Kidney capillary endothelial cell (primary cell): ENCODE data around the gene CDH13.

Experiments
- DNase-seq: peaks from one replicate; pipeline ENCODE4 v3.0.0-alpha.2; 2018; ENCODE audit warnings: low spot score

Gene CDH13

DNA sequence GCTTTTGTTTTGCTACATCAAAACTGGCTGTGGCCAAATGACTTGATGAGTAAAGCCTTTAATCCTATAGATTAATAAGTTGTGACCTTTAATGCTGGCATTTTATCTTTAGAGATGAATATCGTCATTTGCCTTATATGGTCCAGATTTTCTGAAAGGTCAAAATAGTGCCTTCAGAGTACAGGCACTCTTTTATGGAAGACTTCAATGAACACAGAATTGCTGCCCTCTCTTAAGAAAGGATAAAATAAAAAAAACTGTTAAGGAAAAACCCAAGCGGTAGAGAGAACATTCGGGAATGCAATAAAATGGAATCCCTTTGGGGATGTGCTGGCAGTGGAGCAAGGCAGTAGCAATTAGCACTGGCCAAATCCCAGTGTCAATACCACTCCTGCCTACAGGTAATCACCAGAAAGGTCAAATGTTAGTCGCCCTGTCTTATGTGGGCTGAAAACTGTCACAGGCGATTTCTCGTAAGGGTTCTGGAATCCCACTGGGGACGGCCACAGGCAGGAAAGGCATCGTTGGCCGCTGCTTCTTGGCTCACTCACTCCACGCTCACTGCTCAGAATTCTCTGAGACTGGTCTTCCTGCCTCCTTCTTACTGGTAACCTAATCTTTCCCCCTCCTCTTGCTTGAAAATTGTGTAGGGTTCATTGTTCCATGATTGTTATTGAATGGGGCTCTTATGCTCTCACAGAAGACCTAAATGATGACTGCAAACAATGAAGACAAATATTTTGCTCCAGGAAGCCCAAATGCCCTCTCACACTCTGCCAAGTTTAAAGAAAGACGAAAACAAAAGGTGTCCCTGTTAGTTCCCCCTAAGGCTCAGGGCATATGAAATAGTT, 1135.6 kb downstream of the CDH13 start:
- no peak for DNase-seq

DNA sequence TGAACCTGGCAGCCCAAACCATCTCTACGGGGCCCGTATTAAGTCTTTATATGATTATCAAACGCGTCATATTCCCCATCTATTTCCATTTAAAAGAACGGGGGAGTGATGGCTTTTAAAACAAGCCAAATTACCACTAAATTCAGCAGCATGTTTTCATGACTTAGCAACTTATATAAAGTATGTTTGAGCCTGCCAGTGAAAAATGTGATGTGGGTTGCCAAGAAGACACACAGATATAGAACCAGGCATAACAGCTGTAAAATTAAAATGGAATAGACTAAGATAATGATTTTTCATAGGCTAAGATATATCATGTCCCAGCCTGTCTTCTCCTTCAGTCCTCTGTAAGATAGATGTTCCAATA, 1136.2 kb downstream of the CDH13 start:
- no peak for DNase-seq

DNA sequence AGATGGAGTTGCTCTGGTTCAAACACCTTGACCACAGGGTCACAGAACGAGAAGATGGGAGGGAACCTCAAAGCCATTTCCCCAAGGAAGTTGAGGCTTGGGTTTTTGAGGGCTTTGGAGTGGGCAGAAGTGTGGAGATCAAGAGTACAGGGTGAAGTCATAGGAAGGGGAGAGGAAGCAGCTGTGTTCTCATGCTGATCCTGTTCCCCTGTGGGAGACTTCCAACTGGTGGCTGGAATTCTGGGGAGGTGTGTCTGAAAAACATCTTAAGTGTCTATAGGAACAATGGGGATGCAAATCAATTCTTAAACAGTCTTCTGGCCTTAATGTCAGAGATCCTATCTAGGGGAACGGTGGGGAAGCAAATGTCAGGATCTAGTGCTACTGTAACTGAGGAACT, 1142.2 kb downstream of the CDH13 start:
- peak; percentile 61 for DNase-seq

DNA sequence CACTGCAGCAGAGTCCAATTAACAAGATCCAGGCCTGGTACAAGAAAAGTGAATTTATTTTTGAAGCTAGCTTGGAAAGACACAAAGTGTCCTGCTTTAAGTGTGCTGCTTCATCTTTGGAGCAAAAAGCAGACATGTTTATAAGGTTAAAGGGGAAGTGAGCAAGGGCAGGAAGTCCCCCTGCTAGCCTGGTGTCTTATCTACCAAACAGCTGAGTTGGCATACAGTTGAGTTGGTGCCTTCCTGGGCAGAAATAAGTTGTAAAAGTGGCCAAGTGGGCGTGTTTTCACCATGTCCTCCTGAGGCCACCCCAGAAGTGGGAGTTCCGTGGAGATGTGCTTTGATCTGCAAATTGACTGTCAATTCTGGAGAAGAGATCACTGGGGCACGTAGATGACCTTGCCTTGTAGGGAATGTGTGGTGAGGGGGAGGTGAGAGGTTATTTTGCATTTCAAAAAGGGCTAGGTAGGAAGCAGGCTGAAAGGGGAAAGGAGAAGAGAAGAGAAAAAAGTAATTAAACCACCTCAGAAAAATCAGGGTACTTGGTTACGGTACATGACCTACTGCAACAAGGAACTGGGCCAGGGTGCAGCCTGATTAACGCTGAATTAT, 1142.7 kb downstream of the CDH13 start:
- peak; percentile 48 for DNase-seq

DNA sequence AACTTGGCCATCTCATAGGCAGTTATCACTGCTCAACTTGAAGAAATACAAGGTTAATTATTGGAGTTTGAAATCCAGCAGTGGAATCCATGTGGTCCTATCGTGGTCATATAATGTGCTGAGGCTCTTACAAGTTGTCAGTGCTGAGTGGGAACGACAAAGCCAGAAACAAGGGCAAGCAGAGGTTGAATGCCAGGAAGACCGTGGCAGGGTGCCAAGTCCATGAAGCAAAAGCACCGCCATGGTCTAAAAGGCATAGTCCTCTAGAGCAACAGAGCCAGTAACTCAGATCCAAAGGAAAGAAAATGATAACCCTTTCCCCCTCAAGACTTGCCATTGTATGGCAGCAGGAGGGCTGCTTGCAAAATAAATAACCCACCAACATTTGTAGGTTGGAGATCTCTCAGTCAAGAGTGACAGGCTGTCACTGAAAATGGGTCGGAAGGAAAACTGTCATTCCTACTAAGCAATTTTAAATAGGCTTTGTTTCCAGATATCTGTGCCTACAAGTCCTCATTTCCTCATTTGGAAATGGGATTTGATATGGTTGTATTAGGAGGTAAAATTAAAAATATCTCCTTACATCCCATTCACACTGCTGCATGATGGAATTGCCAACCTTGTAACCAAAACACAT, 1144.7 kb downstream of the CDH13 start:
- DNase-seq, result peak; percentile 38

DNA sequence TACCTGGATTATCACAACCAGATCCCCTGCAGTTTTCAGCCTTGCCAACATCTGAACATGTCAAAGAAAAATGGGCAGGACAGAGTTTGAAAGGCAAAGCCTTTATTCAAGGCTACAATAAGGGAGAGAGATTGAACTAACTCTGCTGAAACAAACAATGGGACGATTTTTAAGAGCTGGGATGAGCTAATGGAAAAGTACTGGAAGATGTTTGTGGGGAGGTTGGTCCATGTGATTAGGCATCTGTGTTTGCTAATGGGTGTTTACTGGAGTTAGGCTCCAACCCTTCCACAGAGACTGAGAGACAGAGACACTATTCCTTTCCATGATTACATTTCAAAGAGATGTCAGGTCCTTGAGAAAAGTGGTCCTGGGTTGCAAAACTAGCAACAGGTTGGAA, 1146.0 kb downstream of the CDH13 start:
- no peak for DNase-seq

DNA sequence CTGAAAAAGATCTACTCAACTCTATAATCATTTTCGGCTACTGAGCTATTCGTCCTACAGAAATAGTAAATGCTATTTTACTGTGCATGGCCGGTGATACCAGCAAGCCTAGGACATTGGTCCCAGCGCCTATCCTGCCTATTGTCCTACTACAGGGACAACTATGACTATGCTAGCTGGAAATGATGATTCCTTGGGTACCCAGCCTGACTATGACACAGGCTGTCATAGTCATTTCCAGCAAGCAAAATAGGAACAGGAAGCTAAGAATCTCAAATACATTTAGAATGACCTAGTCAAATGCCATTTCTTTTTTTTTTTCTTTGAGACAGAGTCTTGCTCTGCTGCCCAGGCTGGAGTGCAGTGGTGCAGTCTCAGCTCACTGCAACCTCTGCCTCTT, 1147.3 kb downstream of the CDH13 start:
- DNase-seq, result peak; percentile 83

DNA sequence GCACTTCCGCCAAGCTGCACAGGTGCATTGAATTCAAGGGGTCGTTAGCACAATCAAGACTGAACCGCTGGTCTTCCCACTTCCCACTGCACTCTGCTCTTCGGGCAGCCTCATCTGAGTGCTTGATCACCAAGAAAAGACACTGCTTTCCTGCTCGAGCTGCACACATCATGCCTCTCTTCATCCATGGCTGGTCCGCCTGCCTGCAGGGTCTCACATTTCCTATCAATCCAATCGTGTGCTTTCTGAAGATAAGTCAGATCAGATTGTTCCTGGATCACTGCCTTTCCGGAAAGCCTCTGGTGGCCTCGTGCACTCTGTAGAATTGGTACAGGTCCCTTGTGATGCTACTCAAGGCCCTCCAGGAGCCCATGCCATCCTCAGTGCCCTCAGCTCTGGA, 1150.2 kb downstream of the CDH13 start:
- DNase-seq, result no peak

DNA sequence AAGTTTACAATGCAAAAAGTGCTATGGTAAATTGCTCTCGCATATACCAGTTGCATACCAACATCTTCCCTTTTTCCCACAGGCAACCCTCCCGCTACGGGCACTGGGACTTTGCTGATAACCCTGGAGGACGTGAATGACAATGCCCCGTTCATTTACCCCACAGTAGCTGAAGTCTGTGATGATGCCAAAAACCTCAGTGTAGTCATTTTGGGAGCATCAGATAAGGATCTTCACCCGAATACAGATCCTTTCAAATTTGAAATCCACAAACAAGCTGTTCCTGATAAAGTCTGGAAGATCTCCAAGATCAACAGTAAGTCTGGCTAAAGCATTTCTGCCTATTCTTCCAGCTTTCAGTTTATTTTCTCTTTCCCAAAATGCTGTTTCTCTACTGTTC, 1153.1 kb downstream of the CDH13 start:
- DNase-seq, result no peak

DNA sequence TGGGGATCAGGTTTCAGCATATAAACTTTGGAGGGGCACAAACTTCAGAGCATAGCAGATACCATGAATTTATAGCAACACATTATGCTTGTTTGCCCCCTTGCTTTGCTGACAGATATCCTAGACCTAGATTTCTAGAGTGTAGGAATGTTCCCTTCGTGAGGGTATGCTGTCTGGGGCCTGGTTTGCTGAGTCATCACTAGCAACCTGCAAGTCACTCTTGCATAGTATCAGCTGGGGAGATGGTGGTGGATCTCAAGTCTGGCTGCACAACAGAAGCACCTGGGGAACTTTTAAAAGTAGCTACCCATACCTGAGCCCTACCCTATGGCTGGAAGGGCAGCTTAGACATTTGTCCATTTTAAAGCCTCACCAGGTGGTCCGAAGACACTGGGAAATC, 1158.7 kb downstream of the CDH13 start:
- no peak for DNase-seq

DNA sequence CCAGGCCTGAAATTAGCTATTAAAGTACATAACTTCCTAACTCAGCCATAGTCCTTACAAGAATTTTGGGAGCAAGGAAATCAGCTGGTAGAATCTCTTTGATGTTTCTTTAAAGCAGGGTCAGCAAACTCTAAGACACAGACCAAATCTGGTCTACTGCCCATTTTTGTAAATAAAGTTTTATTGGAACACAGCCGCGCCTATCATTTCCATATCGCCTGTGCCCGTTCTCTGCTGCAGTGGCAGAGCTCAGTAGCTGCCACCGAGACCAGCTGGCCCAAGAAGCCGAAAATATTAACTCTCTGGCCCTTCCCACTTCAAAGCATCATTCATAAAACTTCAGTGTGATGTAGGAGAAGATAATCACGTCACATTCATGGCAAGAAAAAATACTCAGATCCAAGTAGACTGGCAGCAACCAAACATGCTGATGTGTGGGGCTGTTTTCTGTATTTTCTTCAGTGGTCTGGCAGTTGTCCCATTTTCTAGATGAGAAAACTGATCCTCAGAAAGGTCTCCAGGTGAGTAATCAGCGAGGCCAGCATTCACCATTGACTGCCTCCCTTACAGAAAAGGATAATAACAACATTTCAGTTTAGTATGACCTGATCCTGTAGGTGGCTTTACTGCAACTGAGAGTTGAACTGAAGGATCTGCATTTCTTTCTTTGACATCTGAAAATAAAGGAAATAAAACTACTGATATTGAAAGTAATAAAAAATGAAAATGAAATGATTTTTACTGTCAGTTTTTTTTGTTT, 1163.1 kb downstream of the CDH13 start:
- DNase-seq, result no peak

DNA sequence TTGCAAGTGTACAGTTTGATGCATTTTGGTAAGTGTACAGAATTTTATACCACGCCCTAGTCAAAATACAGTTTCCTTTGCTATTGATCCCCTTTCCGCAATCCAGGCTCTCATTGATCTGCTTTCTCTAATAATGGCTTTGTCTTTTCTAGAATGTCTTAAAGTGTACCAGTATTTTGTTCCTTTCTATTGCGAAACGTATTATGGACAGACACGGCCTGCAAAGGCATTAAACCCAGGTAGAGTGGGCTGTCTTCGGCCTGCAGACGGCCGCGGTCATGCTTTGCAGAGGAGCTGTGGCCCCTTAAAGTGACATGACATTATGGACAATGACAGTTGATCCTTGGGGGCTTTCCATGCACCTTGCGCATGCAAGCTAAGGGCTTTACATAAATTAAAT, 1165.1 kb downstream of the CDH13 start:
- no peak for DNase-seq

DNA sequence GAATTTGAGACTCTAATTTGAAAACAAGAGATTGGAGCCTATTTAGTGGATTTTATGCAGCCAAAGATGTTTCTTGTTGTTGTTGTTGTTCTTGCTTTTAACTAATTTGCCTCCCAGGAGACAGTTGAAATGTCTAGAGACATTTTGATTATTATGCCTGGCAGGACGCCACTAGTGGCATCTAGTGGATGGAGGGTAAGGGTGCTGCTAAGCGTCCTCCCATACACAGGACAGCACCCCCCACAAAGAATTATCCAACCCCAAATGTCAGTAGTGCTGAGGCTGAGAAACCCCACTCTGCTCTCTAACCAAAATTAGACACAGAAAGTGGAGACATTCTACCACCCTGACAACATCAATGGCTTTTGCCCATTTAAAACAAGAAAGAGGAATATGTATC, 1165.6 kb downstream of the CDH13 start:
- no peak for DNase-seq

DNA sequence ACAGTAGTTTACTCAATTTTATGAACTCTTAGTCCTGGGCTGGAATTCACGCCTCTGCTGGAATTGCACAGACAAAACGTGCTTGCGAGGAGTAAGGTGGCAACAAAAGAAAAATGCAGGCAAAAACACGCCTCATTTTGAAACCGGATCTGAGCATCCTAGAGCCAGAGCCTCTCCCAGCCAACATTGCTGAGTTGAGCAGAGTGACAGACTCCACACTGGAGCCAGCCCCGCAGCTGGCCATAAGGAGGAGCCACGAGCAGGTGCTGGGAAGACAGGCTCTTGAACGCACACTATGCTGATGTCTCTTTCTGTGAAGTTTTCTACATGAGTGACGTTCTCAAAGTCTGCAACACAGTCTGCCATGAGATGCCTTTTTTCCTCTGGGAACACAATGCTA, 1166.4 kb downstream of the CDH13 start:
- DNase-seq, result no peak

DNA sequence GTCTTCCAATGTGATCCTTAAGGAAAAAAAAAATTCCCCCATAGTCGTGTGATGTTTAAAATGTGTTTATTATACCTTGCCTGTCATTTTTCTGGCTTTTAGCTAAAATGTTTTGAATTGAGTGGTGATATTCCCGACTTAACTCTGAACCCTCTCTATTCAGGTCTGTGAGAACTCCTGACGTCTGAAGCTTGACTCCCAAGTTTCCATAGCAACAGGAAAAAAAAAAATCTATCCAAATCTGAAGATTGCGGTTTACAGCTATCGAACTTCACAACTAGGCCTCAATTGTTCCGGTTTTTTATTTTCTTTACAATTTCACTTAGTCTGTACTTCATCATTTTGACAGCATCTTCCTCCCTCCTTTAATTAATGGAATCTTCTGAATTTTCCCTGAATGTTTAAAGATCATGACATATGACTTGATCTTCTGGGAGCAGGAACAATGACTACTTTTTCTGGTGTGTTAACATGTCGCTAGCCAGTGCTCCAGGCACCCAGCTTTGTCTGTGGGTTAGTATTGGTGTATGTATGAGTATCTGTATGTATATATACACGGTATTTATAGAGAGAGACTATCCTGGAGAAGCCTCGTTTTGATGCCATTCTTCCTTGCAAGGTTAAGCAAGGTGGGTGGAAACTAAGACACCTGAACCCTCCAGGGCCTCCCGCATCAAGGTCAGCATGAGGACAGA, 1168.2 kb downstream of the CDH13 start:
- no peak for DNase-seq

DNA sequence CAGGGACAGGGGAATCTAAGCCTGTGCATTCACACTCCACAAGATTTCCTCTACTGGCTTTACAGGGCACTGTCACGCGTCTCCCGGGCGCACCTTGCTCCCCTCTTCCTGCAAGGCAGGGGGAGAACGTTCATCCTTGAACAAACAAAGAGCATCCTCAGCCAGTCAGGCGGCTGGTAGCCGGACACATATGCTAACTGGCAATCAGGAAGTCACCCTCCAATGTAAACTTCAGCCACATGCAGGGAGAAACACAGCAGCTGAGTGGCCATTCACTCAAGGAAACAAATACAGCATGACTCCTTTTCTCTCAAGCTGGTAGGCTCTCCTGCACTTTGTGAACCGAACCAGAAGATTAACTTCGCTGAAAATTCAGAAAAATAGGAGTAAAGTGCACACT, 1170.2 kb downstream of the CDH13 start:
- peak; percentile 35 for DNase-seq

DNA sequence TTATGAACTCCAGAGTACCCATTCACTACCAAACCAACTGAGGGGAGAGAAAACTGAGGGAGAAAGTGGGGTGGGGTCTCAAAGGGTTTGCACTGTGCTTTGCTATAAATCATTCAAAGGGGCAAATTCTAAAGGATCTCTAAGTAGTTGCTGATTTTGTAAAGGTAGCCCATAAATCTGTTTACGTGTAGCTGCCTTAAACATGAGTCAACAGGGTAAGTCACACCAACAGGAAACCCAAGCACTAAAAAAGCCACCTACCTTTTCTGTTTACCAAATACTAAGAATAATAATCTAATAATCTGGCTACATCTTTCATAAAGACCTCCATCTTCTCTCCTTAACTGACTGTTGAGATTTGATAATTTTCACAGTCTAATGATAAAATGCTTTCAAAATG, 1172.6 kb downstream of the CDH13 start:
- peak; percentile 40 for DNase-seq

DNA sequence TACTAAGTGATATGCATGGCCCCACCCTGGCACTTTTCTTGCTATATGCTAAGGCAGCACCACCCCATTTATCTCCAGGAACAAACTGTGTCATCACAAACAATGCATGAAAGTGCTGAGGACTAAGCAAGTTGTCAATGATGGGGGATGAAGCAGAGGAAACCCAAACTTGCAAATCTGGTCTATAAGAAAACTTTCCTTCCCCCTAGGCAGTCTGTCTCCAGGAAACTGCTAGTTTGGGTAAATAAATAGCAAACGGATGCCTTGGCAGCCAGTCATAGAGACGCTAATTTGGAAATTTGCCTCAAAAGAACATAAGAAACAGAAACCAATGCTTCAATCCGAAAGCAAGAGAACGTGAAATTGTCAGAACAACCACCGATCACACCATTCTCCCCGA, 1175.4 kb downstream of the CDH13 start:
- DNase-seq, result peak; percentile 67

DNA sequence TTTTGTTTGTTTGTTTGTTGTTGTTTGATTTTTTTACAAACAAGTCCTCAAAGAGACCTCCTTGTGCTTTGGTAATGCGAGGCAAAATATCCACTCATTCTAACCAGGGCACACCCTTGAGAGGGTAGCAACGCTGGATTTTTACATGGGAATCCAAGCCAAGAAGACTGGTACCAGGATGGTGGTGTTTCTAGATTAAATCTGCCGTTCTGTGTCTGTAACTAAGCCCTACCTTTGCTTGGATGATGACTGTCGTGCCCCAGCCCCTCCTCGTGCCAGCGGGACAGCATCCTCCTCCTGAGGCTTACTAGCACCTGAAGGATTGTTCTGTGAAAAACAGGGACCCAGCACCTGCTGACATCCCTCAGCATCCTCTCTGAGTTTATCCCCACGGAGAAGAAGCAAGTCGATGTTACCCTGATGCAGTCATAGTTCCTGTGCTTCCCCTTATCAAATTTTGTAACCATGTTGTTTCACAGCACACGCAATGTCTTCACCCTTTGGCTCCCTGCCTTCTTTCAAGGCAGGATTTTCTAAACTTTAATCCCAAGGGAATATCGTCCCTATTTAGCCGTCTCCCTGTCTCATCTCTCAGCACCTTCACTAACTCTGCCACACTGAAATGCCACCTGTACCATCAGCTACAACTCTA, 1175.9 kb downstream of the CDH13 start:
- DNase-seq, result no peak

DNA sequence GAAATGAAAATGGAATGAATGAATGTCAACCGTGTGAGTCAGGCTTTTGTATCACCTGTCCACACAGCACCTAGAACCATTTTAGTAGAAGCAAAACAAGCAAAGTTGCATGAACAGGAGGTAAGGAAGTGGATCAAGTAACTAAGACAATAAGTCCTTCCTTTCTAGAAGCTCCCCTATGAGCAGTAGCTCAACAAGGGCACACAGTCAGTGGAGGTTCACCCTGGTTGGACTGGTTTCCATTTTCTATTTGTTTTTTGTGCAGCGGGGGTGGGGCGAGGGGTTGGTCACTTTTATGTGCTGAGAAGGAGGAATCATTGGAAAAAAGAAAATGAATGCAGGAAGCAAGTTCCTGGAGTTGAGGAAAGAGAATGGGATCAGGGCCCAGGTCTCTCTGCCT, 1177.0 kb downstream of the CDH13 start:
- DNase-seq, result no peak

DNA sequence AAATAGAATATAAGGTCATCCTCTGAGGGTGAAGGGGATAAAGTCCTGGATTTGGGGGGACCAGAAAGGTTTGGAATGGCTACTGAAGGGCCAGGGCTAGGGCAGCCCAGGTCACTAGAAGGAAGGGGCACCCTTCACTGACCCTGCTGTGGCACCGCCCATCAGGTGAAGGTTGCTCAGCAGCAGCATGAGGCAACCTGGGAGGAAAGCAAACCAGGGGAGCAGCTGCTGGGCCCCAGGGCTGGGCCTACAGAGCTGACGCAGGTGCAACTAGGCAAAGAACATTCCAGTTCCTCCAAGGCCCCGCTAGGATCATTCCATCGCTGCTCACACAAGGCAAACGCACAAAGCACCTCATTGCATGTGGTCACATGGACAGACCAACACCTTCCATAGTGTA, 1177.6 kb downstream of the CDH13 start:
- DNase-seq, result no peak

DNA sequence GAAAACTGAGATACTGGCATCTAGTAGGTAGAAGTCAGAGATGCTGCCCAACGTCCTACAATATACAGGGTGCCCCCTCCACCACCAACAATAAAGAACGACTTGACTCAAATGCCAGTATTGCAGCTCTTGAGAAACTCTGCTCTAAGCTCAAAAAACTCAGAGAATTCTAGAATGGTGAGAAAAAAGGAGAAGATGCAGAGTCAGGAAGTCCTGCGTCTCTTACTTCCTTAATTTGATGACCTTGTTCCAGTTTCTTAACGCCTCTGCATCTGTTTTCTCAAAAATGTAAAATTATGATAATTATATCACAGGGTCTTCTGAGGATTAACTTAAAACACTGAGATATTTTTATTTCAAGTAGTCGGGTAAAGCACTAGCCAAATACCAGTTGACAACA, 1179.3 kb downstream of the CDH13 start:
- DNase-seq, result no peak
